A549 (cell line): ENCODE results near the gene FBXO34.

Source experiments
- BHLHE40 ChIP-seq: IDR thresholded peaks from 2 replicates; pipeline ENCODE4 v1.6.1; 2012; ENCODE audit warnings: low read depth, low read length, inconsistent platforms
- EHMT2 ChIP-seq: fragments of 200-600 bp; sonication (generic); IDR thresholded peaks from 2 replicates; pipeline ENCODE4 v1.6.1; 2016; ENCODE audit warnings: antibody characterized with exemption, low read depth, mild to moderate bottlenecking, moderate library complexity
- EP300 ChIP-seq, 2 experiments: fragments of >200 bp; sonication (Bioruptor Twin); formaldehyde crosslinking; IDR thresholded peaks; 2 replicates in 1 of 2; 3 replicates in 1 of 2; pipeline ENCODE4 v1.6.1; 2016 to 2017
- ESRRA ChIP-seq: fragments of 150-350 bp; IDR thresholded peaks from 2 replicates; pipeline ENCODE4 v1.6.1; 2014; ENCODE audit warnings: mild to moderate bottlenecking, low read length, borderline replicate concordance
- PBX3 ChIP-seq: IDR thresholded peaks from 2 replicates; pipeline ENCODE4 v1.6.1; 2012
- POLR2A ChIP-seq: IDR thresholded peaks from 2 replicates; pipeline ENCODE4 v1.6.1; 2012; ENCODE audit warnings: mild to moderate bottlenecking, low read length
- RFX5 ChIP-seq: fragments of 450-650 bp; IDR thresholded peaks from 2 replicates; pipeline ENCODE4 v1.7.1; 2014; ENCODE audit warnings: antibody characterized with exemption, mild to moderate bottlenecking, moderate library complexity
- ZNF302 ChIP-seq: fragments of 250-450 bp; sonication (Bioruptor Pico); IDR thresholded peaks from 2 replicates; pipeline ENCODE4 v1.9.0; 2021; ENCODE audit warnings: inconsistent platforms, mild to moderate bottlenecking, moderate library complexity
- TF ChIP-seq, protein P1 (sequence below): fragments of 250-450 bp; sonication (Bioruptor Pico); IDR thresholded peaks from 2 replicates; pipeline ENCODE4 v1.5.0; 2021; ENCODE audit warnings: mild to moderate bottlenecking, moderate library complexity, borderline replicate concordance
- TF ChIP-seq, protein P2 (sequence below): fragments of >200 bp; sonication (Bioruptor Twin); formaldehyde crosslinking; IDR thresholded peaks from 3 replicates; pipeline ENCODE4 v1.5.1; 2016

GRCh38 chr14:55288439-55288838 is 17.2 kb downstream of the FBXO34 start:
- no peak for TF ChIP-seq PBX3
- TF ChIP-seq, protein P1, sequence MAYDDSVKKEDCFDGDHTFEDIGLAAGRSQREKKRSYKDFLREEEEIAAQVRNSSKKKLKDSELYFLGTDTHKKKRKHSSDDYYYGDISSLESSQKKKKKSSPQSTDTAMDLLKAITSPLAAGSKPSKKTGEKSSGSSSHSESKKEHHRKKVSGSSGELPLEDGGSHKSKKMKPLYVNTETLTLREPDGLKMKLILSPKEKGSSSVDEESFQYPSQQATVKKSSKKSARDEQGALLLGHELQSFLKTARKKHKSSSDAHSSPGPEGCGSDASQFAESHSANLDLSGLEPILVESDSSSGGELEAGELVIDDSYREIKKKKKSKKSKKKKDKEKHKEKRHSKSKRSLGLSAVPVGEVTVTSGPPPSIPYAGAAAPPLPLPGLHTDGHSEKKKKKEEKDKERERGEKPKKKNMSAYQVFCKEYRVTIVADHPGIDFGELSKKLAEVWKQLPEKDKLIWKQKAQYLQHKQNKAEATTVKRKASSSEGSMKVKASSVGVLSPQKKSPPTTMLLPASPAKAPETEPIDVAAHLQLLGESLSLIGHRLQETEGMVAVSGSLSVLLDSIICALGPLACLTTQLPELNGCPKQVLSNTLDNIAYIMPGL (CRISPR knock-in tag): no peak
- no peak for TF ChIP-seq EHMT2
- no peak for TF ChIP-seq ESRRA
- no peak for TF ChIP-seq BHLHE40
- TF ChIP-seq, protein P2, sequence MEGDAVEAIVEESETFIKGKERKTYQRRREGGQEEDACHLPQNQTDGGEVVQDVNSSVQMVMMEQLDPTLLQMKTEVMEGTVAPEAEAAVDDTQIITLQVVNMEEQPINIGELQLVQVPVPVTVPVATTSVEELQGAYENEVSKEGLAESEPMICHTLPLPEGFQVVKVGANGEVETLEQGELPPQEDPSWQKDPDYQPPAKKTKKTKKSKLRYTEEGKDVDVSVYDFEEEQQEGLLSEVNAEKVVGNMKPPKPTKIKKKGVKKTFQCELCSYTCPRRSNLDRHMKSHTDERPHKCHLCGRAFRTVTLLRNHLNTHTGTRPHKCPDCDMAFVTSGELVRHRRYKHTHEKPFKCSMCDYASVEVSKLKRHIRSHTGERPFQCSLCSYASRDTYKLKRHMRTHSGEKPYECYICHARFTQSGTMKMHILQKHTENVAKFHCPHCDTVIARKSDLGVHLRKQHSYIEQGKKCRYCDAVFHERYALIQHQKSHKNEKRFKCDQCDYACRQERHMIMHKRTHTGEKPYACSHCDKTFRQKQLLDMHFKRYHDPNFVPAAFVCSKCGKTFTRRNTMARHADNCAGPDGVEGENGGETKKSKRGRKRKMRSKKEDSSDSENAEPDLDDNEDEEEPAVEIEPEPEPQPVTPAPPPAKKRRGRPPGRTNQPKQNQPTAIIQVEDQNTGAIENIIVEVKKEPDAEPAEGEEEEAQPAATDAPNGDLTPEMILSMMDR: no peak
- TF ChIP-seq POLR2A: no peak
- TF ChIP-seq ZNF302 (CRISPR knock-in tag): no peak
- TF ChIP-seq EP300 (IDR thresholded peaks at IDR 0.05): no peak
- TF ChIP-seq RFX5: no peak
